ENCODE results near the gene RNMT. TPM values are rescaled to one million over a fixed set of nuclear protein-coding genes. Genes with fewer than 3 reads are reported as not detected.
A peak's percentile ranks its signal among the peaks of the same experiment; 100 is the strongest.
"Not testable (repeated sequence)": the region's sequence is repeated elsewhere in the genome, so short reads cannot be mapped to it uniquely, and the experiment has no call there.

RNMT gene
- total RNA-seq, 1 donor from 2014 or later: 41.2 TPM

GRCh38 chr18:13730481-13730880, 4.0 kb downstream of the RNMT start:
- DNase-seq (ENCODE audit: low spot score in 2 of 2) (no peak), FAIRE-seq (no peak)

- FAIRE-seq: no peak
- DNase-seq (ENCODE audit: low spot score in 2 of 2): no peak
Observed at GRCh38 chr18:13735681-13736080, 9.2 kb downstream of the RNMT start.

GRCh38 chr18:13745696-13746095, 19.2 kb downstream of the RNMT start:
- no peak for FAIRE-seq

GRCh38 chr18:13746633-13747032, 20.2 kb downstream of the RNMT start:
- no peak for FAIRE-seq

More at GRCh38 chr18:13745696-13746095, 19.2 kb downstream of the RNMT start:
- no peak for DNase-seq (ENCODE audit: low spot score in 2 of 2)

GRCh38 chr18:13751599-13751998, 25.1 kb downstream of the RNMT start:
- not testable (repeated sequence) for FAIRE-seq

More at GRCh38 chr18:13746633-13747032, 20.2 kb downstream of the RNMT start:
- no peak for DNase-seq (ENCODE audit: low spot score in 2 of 2)

GRCh38 chr18:13756261-13756660, 29.8 kb downstream of the RNMT start:
- no peak for DNase-seq (ENCODE audit: low spot score in 2 of 2)
- no peak for FAIRE-seq

More at GRCh38 chr18:13751599-13751998, 25.1 kb downstream of the RNMT start:
- not testable (repeated sequence) for DNase-seq (ENCODE audit: low spot score in 2 of 2)

GRCh38 chr18:13756671-13757070, 30.2 kb downstream of the RNMT start:
- FAIRE-seq: no peak

GRCh38 chr18:13758622-13759021, 32.1 kb downstream of the RNMT start:
- DNase-seq (ENCODE audit: low spot score in 2 of 2): no peak
- FAIRE-seq: no peak

More at GRCh38 chr18:13756671-13757070, 30.2 kb downstream of the RNMT start:
- no peak for DNase-seq (ENCODE audit: low spot score in 2 of 2)

GRCh38 chr18:13760047-13760446, 33.6 kb downstream of the RNMT start:
- DNase-seq (ENCODE audit: low spot score in 2 of 2): no peak
- no peak for FAIRE-seq

- FAIRE-seq (no peak), DNase-seq (ENCODE audit: low spot score in 2 of 2) (no peak)
Observed at GRCh38 chr18:13762690-13763439, 36.4 kb downstream of the RNMT start.

GRCh38 chr18:13775058-13775457, 48.6 kb downstream of the RNMT start:
- FAIRE-seq: no peak

GRCh38 chr18:13791181-13791580, 64.7 kb downstream of the RNMT start:
- DNase-seq (ENCODE audit: low spot score in 2 of 2): no peak
- no peak for FAIRE-seq

More at GRCh38 chr18:13775058-13775457, 48.6 kb downstream of the RNMT start:
- DNase-seq (ENCODE audit: low spot score in 2 of 2): no peak

- DNase-seq (ENCODE audit: low spot score in 2 of 2): no peak
- FAIRE-seq: no peak
Observed at GRCh38 chr18:13793819-13794218, 67.3 kb downstream of the RNMT start.

GRCh38 chr18:13796515-13796914, 70.0 kb downstream of the RNMT start:
- no peak for FAIRE-seq

GRCh38 chr18:13797157-13797611, 70.7 kb downstream of the RNMT start:
- FAIRE-seq: no peak
- DNase-seq (ENCODE audit: low spot score in 2 of 2): no peak

More at GRCh38 chr18:13796515-13796914, 70.0 kb downstream of the RNMT start:
- no peak for DNase-seq (ENCODE audit: low spot score in 2 of 2)

GRCh38 chr18:13799396-13799795, 72.9 kb downstream of the RNMT start:
- no peak for DNase-seq (ENCODE audit: low spot score in 2 of 2)
- FAIRE-seq: no peak

GRCh38 chr18:13800505-13801259, 74.2 kb downstream of the RNMT start:
- no peak for FAIRE-seq
- peak in 1 of 2 donors; percentile 69 for DNase-seq (ENCODE audit: low spot score in 2 of 2)

GRCh38 chr18:13801260-13801601, 74.8 kb downstream of the RNMT start:
- FAIRE-seq (no peak), DNase-seq (ENCODE audit: low spot score in 2 of 2) (no peak)

GRCh38 chr18:13804305-13804704, 77.8 kb downstream of the RNMT start:
- FAIRE-seq: no peak

GRCh38 chr18:13808294-13809042, 82.0 kb downstream of the RNMT start:
- no peak for FAIRE-seq
- no peak for DNase-seq (ENCODE audit: low spot score in 2 of 2)

More at GRCh38 chr18:13804305-13804704, 77.8 kb downstream of the RNMT start:
- no peak for DNase-seq (ENCODE audit: low spot score in 2 of 2)

GRCh38 chr18:13809043-13809430, 82.6 kb downstream of the RNMT start:
- DNase-seq (ENCODE audit: low spot score in 2 of 2) (no peak), FAIRE-seq (no peak)
